ENCODE results near the gene SMYD3. TPM values are rescaled to one million over a fixed set of nuclear protein-coding genes. Genes with fewer than 3 reads are reported as not detected.

The SMYD3 gene
- total and polyA plus RNA-seq, 5 donors from 2014 or later: 17.7 to 36.6 (median 28.9) TPM

DNA sequence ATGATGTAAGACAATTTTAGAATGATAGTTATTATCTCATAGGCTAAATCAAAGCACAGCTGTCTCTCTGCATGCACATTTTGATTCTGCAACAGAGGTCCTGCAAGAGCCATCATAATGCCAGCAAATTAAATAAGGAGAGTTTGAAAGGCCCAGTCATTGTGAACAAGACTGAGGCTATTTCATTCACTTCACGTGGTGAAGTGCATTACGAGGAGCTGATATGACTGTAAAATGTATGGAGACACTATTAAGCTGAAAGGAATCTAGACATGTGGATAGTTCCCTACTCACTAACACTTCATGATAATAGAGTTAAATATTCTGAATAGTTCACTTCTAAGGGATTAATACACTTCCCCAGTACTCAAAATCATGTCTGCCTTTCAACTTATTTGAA is 299.0 kb downstream of the SMYD3 start:
- H3K4me1 Mint-ChIP-seq: peaks cover 0 to 2% (median 0%) of the 10 kb centered on the region in 4 donors
- H3K4me3 Mint-ChIP-seq: no peak overlapping the region
- Histone ChIP-seq H3K9me3 (ENCODE audit: control insufficient read depth in 2 of 2, low read length in 2 of 2) (no peaks in the 10 kb centered on the region), H3K27ac (ENCODE audit: insufficient read depth, low read length, poor library complexity, severe bottlenecking) (no peak overlapping the region), H3K27me3 (ENCODE audit: control insufficient read depth, insufficient read depth, low read length) (no peaks in the 10 kb centered on the region), H3K4me3 (ENCODE audit: low read depth, low read length) (no peak overlapping the region), H3K4me1 (ENCODE audit: control insufficient read depth, insufficient read depth, low read length, poor library complexity, severe bottlenecking) (no peaks in the 10 kb centered on the region), H3K36me3 (ENCODE audit: control insufficient read depth, insufficient read depth, low read length) (no peaks in the 10 kb centered on the region)
- H3K27ac Mint-ChIP-seq: no peak overlapping the region
- H3K9me3 Mint-ChIP-seq: no peaks in the 10 kb centered on the region
- H3K27me3 Mint-ChIP-seq: no peaks in the 10 kb centered on the region
- ATAC-seq (ENCODE audit: low read depth in 2 of 2): no peak
- DNase-seq: no peak
- H3K36me3 Mint-ChIP-seq: peaks cover 7% of the 10 kb centered on the region

DNA sequence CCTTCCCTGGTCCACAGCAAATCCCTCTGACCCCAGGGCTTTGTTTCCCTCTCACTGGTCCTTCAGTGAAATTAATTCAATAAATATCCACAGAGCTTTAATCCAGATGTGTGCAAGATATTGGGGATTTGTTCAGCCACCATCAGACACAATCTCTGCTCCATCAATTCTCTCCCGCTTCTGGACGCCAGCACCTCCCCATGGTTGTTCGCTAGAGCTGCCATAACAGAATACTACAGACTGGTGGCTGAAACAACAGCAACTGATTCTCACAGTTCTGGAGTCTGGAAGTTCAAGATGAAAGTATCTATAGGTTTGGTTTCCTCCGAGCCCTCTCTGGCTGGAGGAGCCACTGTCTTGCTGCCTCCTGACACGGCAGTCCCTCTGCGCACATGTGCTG is 303.9 kb downstream of the SMYD3 start:
- DNase-seq: no peak
- H3K27ac Mint-ChIP-seq: peak overlapping the region in 1 of 3 donors; percentile 56

DNA sequence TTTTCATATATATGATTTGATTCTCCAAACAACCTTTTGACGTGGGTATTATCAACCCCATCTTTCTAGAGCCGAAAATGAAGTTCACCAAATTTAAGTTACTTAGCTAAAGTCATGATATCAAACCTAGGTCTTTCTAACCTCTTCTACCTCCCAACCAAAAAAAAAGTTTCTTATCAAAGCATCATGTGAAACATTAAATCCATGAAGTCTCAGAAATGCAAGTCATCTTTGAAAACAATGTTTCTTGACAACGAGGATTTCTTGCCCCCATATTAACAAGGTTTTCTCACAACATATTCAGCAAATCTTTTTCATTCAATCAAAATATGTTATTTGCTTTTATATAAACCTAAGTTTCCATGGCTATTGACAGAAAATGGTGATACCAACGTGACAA is 306.3 kb downstream of the SMYD3 start:
- H3K27me3 ChIP-seq (ENCODE audit: control insufficient read depth, insufficient read depth, low read length): no peaks in the 10 kb centered on the region
- Mint-ChIP-seq H3K9me3 (peaks cover 0 to 3% (median 0%) of the 10 kb centered on the region in 7 donors), H3K4me1 (no peaks in the 10 kb centered on the region), H3K4me3 (no peak overlapping the region), H3K27ac (no peak overlapping the region), H3K36me3 (peaks cover 16% of the 10 kb centered on the region), H3K27me3 (no peaks in the 10 kb centered on the region)
- H3K4me1 ChIP-seq (ENCODE audit: control insufficient read depth, insufficient read depth, low read length, poor library complexity, severe bottlenecking): no peaks in the 10 kb centered on the region
- H3K36me3 ChIP-seq (ENCODE audit: control insufficient read depth, insufficient read depth, low read length): no peaks in the 10 kb centered on the region
- H3K9me3 ChIP-seq (ENCODE audit: control insufficient read depth in 2 of 2, low read length in 2 of 2): no peaks in the 10 kb centered on the region
- no peak for DNase-seq
- no peak for ATAC-seq (ENCODE audit: low read depth in 2 of 2)
- H3K27ac ChIP-seq (ENCODE audit: insufficient read depth, low read length, poor library complexity, severe bottlenecking): no peak overlapping the region
- no peak overlapping the region for H3K4me3 ChIP-seq (ENCODE audit: low read depth, low read length)

More for the DNA sequence above, 303.9 kb downstream of the SMYD3 start:
- H3K4me3 ChIP-seq (ENCODE audit: low read depth, low read length): no peak overlapping the region
- no peaks in the 10 kb centered on the region for H3K27me3 ChIP-seq (ENCODE audit: control insufficient read depth, insufficient read depth, low read length)
- Mint-ChIP-seq H3K4me1 (no peaks in the 10 kb centered on the region), H3K9me3 (peaks cover 0 to 3% (median 0%) of the 10 kb centered on the region in 7 donors), H3K4me3 (no peak overlapping the region), H3K27me3 (no peaks in the 10 kb centered on the region), H3K36me3 (peaks cover 12% of the 10 kb centered on the region)
- H3K4me1 ChIP-seq (ENCODE audit: control insufficient read depth, insufficient read depth, low read length, poor library complexity, severe bottlenecking): no peaks in the 10 kb centered on the region
- H3K9me3 ChIP-seq (ENCODE audit: control insufficient read depth in 2 of 2, low read length in 2 of 2): no peaks in the 10 kb centered on the region
- no peak overlapping the region for H3K27ac ChIP-seq (ENCODE audit: insufficient read depth, low read length, poor library complexity, severe bottlenecking)
- no peaks in the 10 kb centered on the region for H3K36me3 ChIP-seq (ENCODE audit: control insufficient read depth, insufficient read depth, low read length)
- no peak for ATAC-seq (ENCODE audit: low read depth in 2 of 2)

DNA sequence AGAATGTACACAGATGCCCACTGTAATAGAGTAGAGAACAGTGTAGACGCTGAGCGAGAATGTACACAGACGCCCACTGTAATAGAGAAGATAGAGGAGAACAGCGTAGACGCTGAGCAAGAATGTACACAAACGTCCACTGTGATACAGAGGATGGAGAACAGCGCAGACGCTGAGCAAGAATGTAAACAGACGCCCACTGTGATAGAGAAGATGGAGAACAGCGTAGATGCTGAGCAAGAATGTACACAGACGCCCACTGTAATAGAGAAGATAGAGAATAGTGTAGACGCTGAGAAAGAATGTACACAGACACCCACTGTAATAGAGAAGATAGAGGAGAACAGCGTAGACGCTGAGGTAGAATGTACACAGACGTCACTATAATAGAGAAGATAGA is 306.9 kb downstream of the SMYD3 start:
- Histone ChIP-seq H3K4me1 (ENCODE audit: control insufficient read depth, insufficient read depth, low read length, poor library complexity, severe bottlenecking) (no peaks in the 10 kb centered on the region), H3K27ac (ENCODE audit: insufficient read depth, low read length, poor library complexity, severe bottlenecking) (no peak overlapping the region), H3K36me3 (ENCODE audit: control insufficient read depth, insufficient read depth, low read length) (no peaks in the 10 kb centered on the region), H3K4me3 (ENCODE audit: low read depth, low read length) (no peak overlapping the region), H3K9me3 (ENCODE audit: control insufficient read depth in 2 of 2, low read length in 2 of 2) (no peaks in the 10 kb centered on the region), H3K27me3 (ENCODE audit: control insufficient read depth, insufficient read depth, low read length) (no peaks in the 10 kb centered on the region)
- Mint-ChIP-seq H3K27me3 (no peaks in the 10 kb centered on the region), H3K9me3 (peaks cover 0 to 3% (median 0%) of the 10 kb centered on the region in 7 donors), H3K4me1 (no peaks in the 10 kb centered on the region), H3K27ac (no peak overlapping the region), H3K36me3 (peaks cover 16% of the 10 kb centered on the region), H3K4me3 (no peak overlapping the region)
- DNase-seq: no peak
- ATAC-seq (ENCODE audit: low read depth in 2 of 2): no peak

DNA sequence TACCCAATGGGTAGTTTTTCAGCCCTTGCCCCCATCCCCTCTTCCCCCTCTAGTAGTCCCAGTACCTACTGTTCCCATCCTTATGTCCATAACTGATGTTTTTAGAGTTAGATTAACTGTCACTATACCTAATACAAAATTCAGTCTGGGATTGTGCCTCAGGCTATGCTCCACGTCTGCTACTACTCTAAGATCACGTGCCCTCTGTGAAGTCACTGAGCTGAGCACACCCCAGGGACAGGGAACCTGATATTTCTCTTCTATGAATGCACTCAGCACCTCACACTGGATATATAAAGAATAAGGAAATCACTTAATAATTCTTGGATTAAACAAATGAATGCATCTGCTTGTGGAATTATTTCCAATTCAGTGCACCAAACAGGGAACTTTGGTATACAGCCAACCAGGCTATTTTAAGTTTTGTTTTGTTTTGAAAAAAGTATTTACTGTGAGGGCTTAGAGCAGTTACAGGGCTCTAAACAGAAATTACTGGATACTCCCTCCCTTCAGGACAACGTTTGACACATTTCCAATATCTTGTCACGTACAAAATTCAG is 307.9 kb downstream of the SMYD3 start:
- ATAC-seq (ENCODE audit: low read depth in 2 of 2) (no peak), DNase-seq (no peak)
- Histone ChIP-seq H3K36me3 (ENCODE audit: control insufficient read depth, insufficient read depth, low read length) (no peaks in the 10 kb centered on the region), H3K4me3 (ENCODE audit: low read depth, low read length) (no peak overlapping the region), H3K27me3 (ENCODE audit: control insufficient read depth, insufficient read depth, low read length) (no peaks in the 10 kb centered on the region), H3K27ac (ENCODE audit: insufficient read depth, low read length, poor library complexity, severe bottlenecking) (no peak overlapping the region), H3K4me1 (ENCODE audit: control insufficient read depth, insufficient read depth, low read length, poor library complexity, severe bottlenecking) (no peaks in the 10 kb centered on the region), H3K9me3 (ENCODE audit: control insufficient read depth in 2 of 2, low read length in 2 of 2) (no peaks in the 10 kb centered on the region)
- Mint-ChIP-seq H3K9me3 (peaks cover 0 to 3% (median 0%) of the 10 kb centered on the region in 7 donors), H3K4me1 (no peaks in the 10 kb centered on the region), H3K27me3 (no peaks in the 10 kb centered on the region), H3K4me3 (no peak overlapping the region), H3K36me3 (peaks cover 16% of the 10 kb centered on the region), H3K27ac (no peak overlapping the region)

DNA sequence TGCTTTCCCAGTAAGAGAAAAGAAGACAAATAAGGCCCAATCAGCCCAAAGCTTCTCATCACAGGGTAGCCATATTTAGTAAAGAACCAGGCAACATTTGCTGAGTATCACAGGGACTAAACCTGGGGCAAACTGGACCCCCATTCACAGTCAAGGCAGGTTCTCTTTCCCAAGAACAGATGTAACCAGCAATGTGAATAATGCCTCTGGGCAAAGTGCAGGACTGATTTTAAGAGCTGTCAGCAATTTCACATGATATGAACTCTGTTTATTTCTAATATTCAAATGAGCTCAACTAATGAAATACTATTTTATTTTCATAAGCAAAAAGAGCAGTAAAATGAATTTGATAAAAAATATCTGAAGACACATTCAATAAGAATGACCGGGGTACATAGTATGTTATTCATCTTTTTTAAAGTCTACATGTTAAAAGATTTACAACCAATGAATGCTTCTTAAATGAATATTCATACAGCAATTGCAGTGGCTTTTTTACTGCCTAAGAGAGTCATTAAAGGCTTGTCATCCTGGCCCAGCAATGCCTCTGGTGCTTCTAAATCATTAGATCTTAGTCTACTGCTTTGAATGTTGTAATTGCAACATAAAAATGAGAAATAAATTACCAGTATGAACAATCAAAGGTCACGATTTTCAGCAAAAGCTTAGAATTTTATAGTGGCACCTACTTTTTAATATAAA is 308.8 kb downstream of the SMYD3 start:
- Histone ChIP-seq H3K9me3 (ENCODE audit: control insufficient read depth in 2 of 2, low read length in 2 of 2) (no peaks in the 10 kb centered on the region), H3K27ac (ENCODE audit: insufficient read depth, low read length, poor library complexity, severe bottlenecking) (no peak overlapping the region), H3K4me1 (ENCODE audit: control insufficient read depth, insufficient read depth, low read length, poor library complexity, severe bottlenecking) (no peaks in the 10 kb centered on the region), H3K4me3 (ENCODE audit: low read depth, low read length) (no peak overlapping the region), H3K36me3 (ENCODE audit: control insufficient read depth, insufficient read depth, low read length) (no peaks in the 10 kb centered on the region), H3K27me3 (ENCODE audit: control insufficient read depth, insufficient read depth, low read length) (no peaks in the 10 kb centered on the region)
- H3K27me3 Mint-ChIP-seq: no peaks in the 10 kb centered on the region
- ATAC-seq (ENCODE audit: low read depth in 2 of 2): no peak
- no peak overlapping the region for H3K27ac Mint-ChIP-seq
- no peak overlapping the region for H3K4me3 Mint-ChIP-seq
- H3K4me1 Mint-ChIP-seq: no peaks in the 10 kb centered on the region
- H3K9me3 Mint-ChIP-seq: peaks cover 0 to 3% (median 0%) of the 10 kb centered on the region in 7 donors
- H3K36me3 Mint-ChIP-seq: peaks cover 15% of the 10 kb centered on the region
- DNase-seq: no peak

DNA sequence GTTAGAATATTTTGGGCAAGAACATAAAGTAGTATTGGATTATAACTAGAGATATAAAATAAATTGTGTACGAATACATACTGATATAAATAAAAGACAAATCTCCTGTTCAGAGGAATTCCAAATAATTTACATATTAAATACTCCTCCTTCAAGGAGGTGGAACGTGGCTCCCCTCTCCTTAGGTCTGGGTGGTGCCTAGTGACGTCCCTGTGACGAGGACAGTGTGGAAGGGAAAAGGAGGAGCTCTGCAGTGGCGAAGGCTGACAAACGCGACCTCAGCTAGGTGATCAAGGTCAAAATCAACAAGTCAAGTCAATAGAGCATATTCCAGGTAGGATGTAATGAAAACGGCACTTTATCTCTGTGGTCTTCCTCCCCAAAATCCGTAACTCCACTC is 310.0 kb downstream of the SMYD3 start:
- no peaks in the 10 kb centered on the region for H3K4me1 Mint-ChIP-seq
- no peaks in the 10 kb centered on the region for H3K4me1 ChIP-seq (ENCODE audit: control insufficient read depth, insufficient read depth, low read length, poor library complexity, severe bottlenecking)
- no peak overlapping the region for H3K4me3 ChIP-seq (ENCODE audit: low read depth, low read length)
- no peak overlapping the region for H3K4me3 Mint-ChIP-seq
- H3K36me3 Mint-ChIP-seq: peaks cover 9% of the 10 kb centered on the region
- no peaks in the 10 kb centered on the region for H3K27me3 ChIP-seq (ENCODE audit: control insufficient read depth, insufficient read depth, low read length)
- H3K36me3 ChIP-seq (ENCODE audit: control insufficient read depth, insufficient read depth, low read length): no peaks in the 10 kb centered on the region
- H3K9me3 Mint-ChIP-seq: peaks cover 0 to 2% (median 0%) of the 10 kb centered on the region in 7 donors
- H3K27ac ChIP-seq (ENCODE audit: insufficient read depth, low read length, poor library complexity, severe bottlenecking): no peak overlapping the region
- H3K27me3 Mint-ChIP-seq: no peaks in the 10 kb centered on the region
- no peaks in the 10 kb centered on the region for H3K9me3 ChIP-seq (ENCODE audit: control insufficient read depth in 2 of 2, low read length in 2 of 2)
- DNase-seq (no peak), ATAC-seq (ENCODE audit: low read depth in 2 of 2) (no peak)
- peak overlapping the region in 1 of 3 donors; percentile 26 for H3K27ac Mint-ChIP-seq

DNA sequence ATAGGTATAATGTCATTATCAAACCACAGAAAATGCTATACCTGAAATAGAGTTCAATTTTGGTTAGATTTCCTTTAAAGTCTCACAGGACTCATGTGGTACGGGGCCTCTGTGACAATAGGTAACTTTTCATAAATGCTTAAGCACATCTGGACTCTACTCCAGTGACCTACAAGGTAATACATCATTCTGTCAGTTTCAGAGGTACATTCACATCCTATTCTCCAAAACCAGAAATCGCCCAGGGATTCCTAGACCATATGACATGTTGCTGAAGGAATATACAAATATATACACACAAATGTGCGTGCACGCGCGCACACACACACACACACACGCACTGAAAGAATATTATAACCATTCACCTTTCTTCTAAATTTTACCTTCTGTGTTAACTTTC is 311.8 kb downstream of the SMYD3 start:
- ATAC-seq (ENCODE audit: low read depth in 2 of 2) (no peak), DNase-seq (no peak)
- Mint-ChIP-seq H3K27me3 (no peaks in the 10 kb centered on the region), H3K36me3 (peaks cover 14% of the 10 kb centered on the region), H3K9me3 (peaks cover 0 to 2% (median 0%) of the 10 kb centered on the region in 7 donors), H3K27ac (no peak overlapping the region), H3K4me3 (no peak overlapping the region), H3K4me1 (no peaks in the 10 kb centered on the region)
- Histone ChIP-seq H3K9me3 (ENCODE audit: control insufficient read depth in 2 of 2, low read length in 2 of 2) (no peaks in the 10 kb centered on the region), H3K36me3 (ENCODE audit: control insufficient read depth, insufficient read depth, low read length) (no peaks in the 10 kb centered on the region), H3K27ac (ENCODE audit: insufficient read depth, low read length, poor library complexity, severe bottlenecking) (no peak overlapping the region), H3K4me1 (ENCODE audit: control insufficient read depth, insufficient read depth, low read length, poor library complexity, severe bottlenecking) (no peaks in the 10 kb centered on the region), H3K4me3 (ENCODE audit: low read depth, low read length) (no peak overlapping the region), H3K27me3 (ENCODE audit: control insufficient read depth, insufficient read depth, low read length) (no peaks in the 10 kb centered on the region)

All from CD4-positive, CD25-positive, alpha-beta regulatory T cell (primary cell).